Endothelial cell of umbilical vein (primary cell): ENCODE measurements around the gene ASXL1. TPM values are rescaled to one million over a fixed set of nuclear protein-coding genes. Genes with fewer than 3 reads are reported as not detected.

Source experiments
- BruUV-seq: library from RNA; stranded (reverse); fragments of 400-500 nt; replicated peaks from 2 replicates; lab custom pipeline; 2021; lab: Mats Ljungman, UMichigan
- CTCF ChIA-PET: fragments of 300-600, 350-600 bp; sonication (Branson Sonifier 250); formaldehyde crosslinking; loops from one replicate; lab custom pipeline; 2021; ENCODE audit warnings: antibody characterized with exemption, inconsistent platforms; lab: Charles Lee
- POLR2A ChIA-PET: fragments of 300-600, 350-600 bp; sonication (Branson Sonifier 250); formaldehyde crosslinking; loops from one replicate; lab custom pipeline; 2021; ENCODE audit warnings: antibody characterized with exemption, inconsistent platforms; lab: Charles Lee
- DNase-seq: peaks from one replicate; pipeline ENCODE4 v3.0.0-alpha.2; 2011; ENCODE audit warnings: low read depth, low spot score
- FAIRE-seq: peaks from 2 replicates; lab custom pipeline; 2011; peaks lifted over from hg19 to GRCh38; lab: Jason Lieb, UNC
- H2AFZ ChIP-seq: 2 replicates; pipeline ENCODE4 v1.6.0; 2012; ENCODE audit warnings: low read depth, low read length, control low read depth, inconsistent platforms
- H3K27ac ChIP-seq: 2 replicates; pipeline ENCODE4 v1.5.1; 2011; ENCODE audit warnings: low read depth, mild to moderate bottlenecking, control low read depth, low read length, moderate library complexity; ENCODE audit not compliant: insufficient read depth
- H3K27me3 ChIP-seq, 2 experiments: 2 replicates each; pipeline versions ENCODE4 v1.6.0 to v1.6.1; 2011; ENCODE audit warnings: low read length in 2 of 2, mixed read lengths in 1 of 2; ENCODE audit not compliant: control insufficient read depth in 2 of 2, insufficient read depth in 2 of 2
- H3K36me3 ChIP-seq, 2 experiments: 2 replicates in 1 of 2; 3 replicates in 1 of 2; pipeline ENCODE4 v1.5.1; 2011; ENCODE audit warnings: low read length in 2 of 2, mild to moderate bottlenecking in 1 of 2, moderate library complexity in 1 of 2; ENCODE audit not compliant: control insufficient read depth in 2 of 2, insufficient read depth in 2 of 2; ENCODE audit errors: extremely low read depth in 1 of 2
- H3K4me1 ChIP-seq: 3 replicates; pipeline ENCODE4 v1.5.1; 2011; ENCODE audit warnings: mild to moderate bottlenecking, low read length; ENCODE audit not compliant: control insufficient read depth, insufficient read depth; ENCODE audit errors: extremely low read depth
- H3K4me2 ChIP-seq: 2 replicates; pipeline ENCODE4 v1.6.1; 2011; ENCODE audit warnings: low read length, control low read depth, mixed read lengths; ENCODE audit not compliant: insufficient read depth
- H3K4me3 ChIP-seq, 3 experiments: fragments of 200-600 bp in 1 of 3; sonication (generic), shearing (Covaris generic) in 1 of 3; replicated peaks in 1 of 3; 2 replicates each; pipeline ENCODE4 v1.5.1; 2011 to 2016; ENCODE audit warnings: control low read depth in 3 of 3, low read length in 3 of 3, mild to moderate bottlenecking in 2 of 3, inconsistent platforms in 1 of 3, low read depth in 1 of 3, moderate library complexity in 1 of 3; ENCODE audit not compliant: insufficient read depth in 1 of 3
- H3K79me2 ChIP-seq: 2 replicates; pipeline ENCODE4 v1.6.0; 2012; ENCODE audit warnings: low read length, inconsistent platforms; ENCODE audit not compliant: control insufficient read depth, insufficient read depth
- H3K9ac ChIP-seq: replicated peaks from 2 replicates; pipeline ENCODE3; 2011; ENCODE audit warnings: low read length, control low read depth; ENCODE audit not compliant: insufficient read depth; ENCODE audit errors: extremely low read depth
- H3K9me1 ChIP-seq: replicated peaks from 3 replicates; pipeline ENCODE4 v1.6.0; 2011; ENCODE audit warnings: mild to moderate bottlenecking, low read length; ENCODE audit not compliant: control insufficient read depth, insufficient read depth; ENCODE audit errors: extremely low read depth
- H3K9me3 ChIP-seq: replicated peaks from 2 replicates; pipeline ENCODE4 v1.5.1; 2012; ENCODE audit warnings: low read length, inconsistent platforms; ENCODE audit not compliant: control insufficient read depth, insufficient read depth
- H4K20me1 ChIP-seq: replicated peaks from 2 replicates; pipeline ENCODE3; 2011; ENCODE audit warnings: mild to moderate bottlenecking, low read length; ENCODE audit not compliant: control insufficient read depth, insufficient read depth; ENCODE audit errors: extremely low read depth
- CTCF ChIP-seq, 2 donors: IDR thresholded peaks; 1 replicate in 1 of 2; 2 replicates in 1 of 2; pipeline ENCODE4 v1.5.1; 2011; ENCODE audit warnings: low read length in 2 of 2, mild to moderate bottlenecking in 2 of 2, moderate library complexity in 2 of 2, control low read depth in 1 of 2, inconsistent platforms in 1 of 2, low read depth in 1 of 2; ENCODE audit not compliant: insufficient read depth in 1 of 2; ENCODE audit errors: extremely low read depth in 1 of 2
- EZH2 ChIP-seq: IDR thresholded peaks from 2 replicates; pipeline ENCODE4 v1.6.1; 2012; ENCODE audit warnings: borderline replicate concordance, low read depth, mild to moderate bottlenecking, moderate library complexity, low read length, inconsistent platforms; ENCODE audit not compliant: severe bottlenecking
- FOS ChIP-seq: IDR thresholded peaks from 2 replicates; pipeline ENCODE4 v1.6.1; 2011; ENCODE audit warnings: mild to moderate bottlenecking, low read length, moderate library complexity, borderline replicate concordance; ENCODE audit not compliant: insufficient read depth
- GATA2 ChIP-seq: IDR thresholded peaks from 2 replicates; pipeline ENCODE4 v1.7.0; 2011; ENCODE audit warnings: low read depth, mild to moderate bottlenecking, moderate library complexity, mixed read lengths, low read length; ENCODE audit not compliant: insufficient read length, insufficient read depth
- JUN ChIP-seq: IDR thresholded peaks from 2 replicates; pipeline ENCODE4 v1.6.1; 2011; ENCODE audit warnings: borderline replicate concordance, low read depth; ENCODE audit not compliant: insufficient read length, insufficient read depth
- MAX ChIP-seq: IDR thresholded peaks from 2 replicates; pipeline ENCODE4 v1.6.1; 2011; ENCODE audit not compliant: insufficient read depth, insufficient read length
- MYC ChIP-seq: IDR thresholded peaks from one replicate; pipeline ENCODE4 v1.6.1; 2011; ENCODE audit warnings: mild to moderate bottlenecking, low read depth, low read length
- POLR2A ChIP-seq: IDR thresholded peaks from 2 replicates; pipeline ENCODE4 v1.6.1; 2012; ENCODE audit warnings: low read depth, mild to moderate bottlenecking, control low read depth, low read length
- POLR2AphosphoS5 ChIP-seq: IDR thresholded peaks from 2 replicates; pipeline ENCODE4 v1.6.1; 2012; ENCODE audit warnings: low read depth, mild to moderate bottlenecking, control low read depth, low read length, moderate library complexity; ENCODE audit not compliant: insufficient read depth
- dilution Hi-C: fragments of 300-500 bp; cut with MboI; formaldehyde crosslinking; loops from one replicate; pipeline ENCODE4 v1.15.0; 2019; ENCODE audit warnings: low sequenced_read_pairs; ENCODE audit not compliant: extremely low pct_ligation_motif_present
- intact Hi-C: fragments of 100-400 bp; cut with micrococcal nuclease; formaldehyde crosslinking; loops from one replicate; pipeline ENCODE4 v1.10.0; 2022
- polyA plus RNA-seq, 4 experiments: library from polyadenylated mRNA; depleted of rRNA in 3 of 4; stranded (reverse) in 3 of 4; unstranded in 1 of 4; fragments of >200 nt; gene quantifications; 2 replicates each; pipeline versions ENCODE4 v1.2.1 to v1.2.3, GENCODE V29; 2011 to 2012; ENCODE audit warnings: missing spikeins in 1 of 4
- total RNA-seq: library from RNA; stranded (reverse); gene quantifications from 2 replicates; pipeline ENCODE4 v1.2.3, GENCODE V29; 2021

The ASXL1 gene
- total and polyA plus RNA-seq, 2 donors (not counting 3 experiments of a cell fraction or from before 2014, with no cell fraction given) = 45.4 to 101 TPM

GRCh38 chr20:32357375-32357868 lies 709 bp upstream of the ASXL1 start:
- Histone ChIP-seq H3K4me2 (peak overlapping the region; percentile 73), H3K9ac (peak overlapping the region; percentile 97), H4K20me1 (peaks cover 5% of the 10 kb centered on the region), H3K36me3 (no peaks in the 10 kb centered on the region), H3K79me2 (peaks cover 38% of the 10 kb centered on the region), H3K9me3 (no peaks in the 10 kb centered on the region), H3K27me3 (no peaks in the 10 kb centered on the region), H3K4me3 (peak overlapping the region; percentile 17 to 92 (median 68)), H2AFZ (peak overlapping the region; percentile 61), H3K4me1 (peaks cover 27% of the 10 kb centered on the region), H3K27ac (peak overlapping the region; percentile 94), H3K9me1 (no peaks in the 10 kb centered on the region)
- intact Hi-C loops (loop anchor here (1.0 kb wide), 1 partner anchor 31 kb away; no protein-coding TSS in a partner anchor), dilution Hi-C loops (no loop called here)
- BruUV-seq = TSS peak; percentile 92
- FAIRE-seq (peak; percentile 64), DNase-seq (no peak)
- POLR2A ChIA-PET = interaction anchor here (0.7 kb wide), 2 partner anchors 94 to 151 kb away, joined by 3 read pairs; no protein-coding TSS in a partner anchor
- CTCF ChIA-PET = no interaction called here
- TF ChIP-seq CTCF (IDR thresholded peaks at IDR 0.05; ENCODE audit: extremely low read depth in 1 of 2, insufficient read depth in 1 of 2, low read depth in 1 of 2, low read length in 2 of 2) (no peak), EZH2 (no peak), FOS (no peak), JUN (no peak), MAX (no peak), POLR2AphosphoS5 (no peak), MYC (no peak), GATA2 (no peak), POLR2A (no peak)
